Sigmoid colon (tissue), 7 donors: ENCODE results near the gene PLBD2. TPM values are rescaled to one million over a fixed set of nuclear protein-coding genes. Genes with fewer than 3 reads are reported as not detected.

Experiments used
- DNase-seq: peaks from one replicate; pipeline ENCODE4 v3.0.0-alpha.2; 2019
- H3K27ac ChIP-seq, 4 donors: fragments of 200-600 bp; sonication (generic); one replicate each; pipeline ENCODE4 v1.5.1; 2016 to 2019; ENCODE audit warnings: mild to moderate bottlenecking in 1 of 4
- H3K27me3 ChIP-seq, 3 donors: fragments of 200-600 bp; sonication (generic); one replicate each; pipeline ENCODE4 v1.5.1; 2019; ENCODE audit warnings: mild to moderate bottlenecking in 1 of 3
- H3K36me3 ChIP-seq, 4 donors: fragments of 200-600 bp; sonication (generic); one replicate each; pipeline ENCODE4 v1.5.1; 2016 to 2019
- H3K4me1 ChIP-seq, 4 donors: fragments of 200-600 bp; sonication (generic); one replicate each; pipeline ENCODE4 v1.5.1; 2017 to 2019
- H3K4me3 ChIP-seq, 4 donors: fragments of 200-600 bp; sonication (generic); one replicate each; pipeline ENCODE4 v1.5.1; 2017 to 2019; ENCODE audit warnings: mild to moderate bottlenecking in 2 of 4, moderate library complexity in 1 of 4
- H3K9me3 ChIP-seq, 4 donors: fragments of 200-600 bp in 3 of 4; sonication (generic) in 3 of 4; one replicate each; pipeline versions ENCODE4 v1.5.1 to v1.6.1; 2013 to 2019
- EP300 ChIP-seq, 4 donors: sonication (generic); formaldehyde crosslinking; IDR thresholded peaks; one replicate each; pipeline ENCODE4 v1.6.1; 2017; ENCODE audit warnings: antibody characterized with exemption in 4 of 4
- POLR2A ChIP-seq, 2 donors: fragments of 450-650 bp; IDR thresholded peaks; one replicate each; pipeline ENCODE4 v1.6.1; 2016; ENCODE audit warnings: antibody characterized with exemption in 2 of 2, mild to moderate bottlenecking in 2 of 2, moderate library complexity in 2 of 2
- POLR2AphosphoS5 ChIP-seq, 4 donors: sonication (generic); formaldehyde crosslinking; IDR thresholded peaks; one replicate each; pipeline ENCODE4 v1.6.1; 2017; ENCODE audit warnings: antibody characterized with exemption in 4 of 4
- WGBS, 2 donors: extraction: QIAGEN DNeasy Blood & Tissue Kit; methylation state at CpG; one replicate each; pipeline ENCODE4 v1.1.7; 2013; 5-methylcytosine and 5-hydroxymethylcytosine counted together
- intact Hi-C: fragments of 100-400 bp; cut with DNase I; formaldehyde crosslinking; loops from one replicate; pipeline ENCODE4 v1.15.1; 2023
- polyA plus RNA-seq, 3 donors: library from polyadenylated mRNA; stranded (reverse); fragments of 200-250 nt; gene quantifications; one replicate each; pipeline ENCODE4 v1.2.3, GENCODE V29; 2013
- total RNA-seq, 4 donors: library from RNA; depleted of rRNA; stranded (reverse); fragments of >200 nt; gene quantifications; one replicate each; pipeline ENCODE4 v1.1.0, GENCODE V29; 2016
- TF ChIP-seq, protein P1 (sequence below), 4 experiments: fragments of 450-650 bp in 3 of 4; fragments of 200-600 bp in 1 of 4; IDR thresholded peaks; one replicate each; pipeline ENCODE4 v1.5.1; 2016 to 2019; ENCODE audit warnings: antibody characterized with exemption in 4 of 4, mild to moderate bottlenecking in 3 of 4, moderate library complexity in 2 of 4
- donor health status: healthy with polysubstance abuse.
- donor health status: Bipolar disorder and iron deficiency.
- donor health status: healthy.

The PLBD2 gene
- total and polyA plus RNA-seq, 7 donors, result 3.0 to 39.1 (median 14.4) TPM

DNA sequence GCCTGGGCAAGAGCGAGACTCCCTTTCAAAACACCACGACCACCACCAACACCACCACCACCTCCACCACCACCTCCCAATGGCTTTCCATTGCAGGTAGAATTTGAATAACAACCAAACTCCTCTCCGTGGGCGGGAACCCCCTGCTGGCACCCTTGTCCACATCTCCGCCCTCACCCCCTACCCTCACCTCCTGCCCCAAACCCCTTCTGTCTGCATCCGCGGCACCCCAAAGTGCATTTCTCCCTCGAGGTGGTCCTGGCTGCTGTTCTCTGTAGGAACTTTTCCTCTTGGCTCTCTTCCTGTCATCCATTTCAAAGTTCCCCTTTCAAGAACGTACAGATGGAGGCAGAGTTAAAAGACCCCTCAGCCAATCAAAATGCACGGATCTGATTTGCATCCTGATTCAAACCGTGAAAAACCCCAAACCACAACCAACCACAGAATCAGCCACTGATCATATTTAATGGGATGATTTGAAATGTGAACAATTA lies 67.6 kb downstream of the PLBD2 start:
- TF ChIP-seq POLR2AphosphoS5 (IDR thresholded peaks at IDR 0.05), result no peak
- no peak for TF ChIP-seq EP300 (IDR thresholded peaks at IDR 0.05)

DNA sequence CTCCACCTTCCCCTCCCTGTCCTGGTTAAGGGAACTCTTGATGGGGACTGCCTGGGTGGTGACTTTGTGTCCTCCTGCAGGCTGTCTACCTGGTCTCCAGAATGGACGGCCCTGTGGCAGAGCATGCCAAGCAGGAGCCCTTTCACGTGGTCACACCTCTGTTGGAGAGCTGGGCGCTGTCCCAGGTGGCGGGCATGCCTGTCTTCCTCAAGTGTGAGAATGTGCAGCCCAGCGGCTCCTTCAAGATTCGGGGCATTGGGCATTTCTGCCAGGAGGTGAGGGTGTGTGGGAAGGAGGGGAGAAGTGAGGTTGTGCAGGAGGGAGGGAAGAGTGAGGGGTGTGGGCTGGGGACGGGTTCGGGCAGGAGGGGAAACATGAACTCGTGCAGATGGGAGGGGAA lies 69.5 kb downstream of the PLBD2 start:
- intact Hi-C loops, result loop anchor here (10.0 kb wide), 1 partner anchor 233 kb away; no protein-coding TSS in a partner anchor

More for the DNA sequence above, 67.6 kb downstream of the PLBD2 start:
- Histone ChIP-seq H3K4me3 (no peak overlapping the region), H3K36me3 (no peaks in the 10 kb centered on the region), H3K9me3 (peaks cover 0 to 4% (median 0%) of the 10 kb centered on the region in 4 donors), H3K27me3 (peaks cover 0 to 15% (median 0%) of the 10 kb centered on the region in 3 donors), H3K4me1 (peaks cover 0 to 15% (median 8%) of the 10 kb centered on the region in 4 donors), H3K27ac (no peak overlapping the region)
- WGBS, 2 donors, result 47 to 74% methylated on average over 11 of the region's 11 CpGs
- DNase-seq, result no peak
- intact Hi-C loops, result loop anchor here (10.0 kb wide), 1 partner anchor 231 kb away; no protein-coding TSS in a partner anchor

DNA sequence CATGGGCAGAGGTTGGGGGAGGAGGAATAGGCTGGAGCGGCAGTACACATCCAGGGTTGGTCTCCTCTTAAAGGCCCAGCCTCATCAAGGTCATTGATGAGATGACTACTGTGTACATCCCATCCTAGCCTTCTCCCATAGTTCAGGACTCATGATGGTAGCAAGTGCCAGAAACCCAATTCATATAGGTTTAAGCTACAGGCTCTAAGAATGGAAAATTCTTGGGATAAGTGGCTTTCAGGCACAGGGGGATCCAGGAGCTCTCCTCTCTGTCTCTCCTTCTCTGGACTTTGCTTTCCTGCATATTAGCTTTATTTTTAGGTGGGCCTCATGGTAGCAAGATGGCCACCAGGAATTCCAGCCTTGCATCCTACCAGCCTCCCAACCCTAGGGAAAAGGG lies 70.1 kb downstream of the PLBD2 start:
- H3K27me3 ChIP-seq, result peaks cover 0 to 15% (median 0%) of the 10 kb centered on the region in 3 donors
- no peak overlapping the region for H3K4me3 ChIP-seq
- peaks cover 0 to 4% (median 0%) of the 10 kb centered on the region in 4 donors for H3K9me3 ChIP-seq
- DNase-seq, result no peak
- WGBS, 2 donors, result 91 to 92% methylated on average over 1 of the region's 1 CpG
- intact Hi-C loops, result loop anchor here (10.0 kb wide), 1 partner anchor 234 kb away; no protein-coding TSS in a partner anchor
- H3K27ac ChIP-seq, result no peak overlapping the region
- H3K36me3 ChIP-seq, result no peaks in the 10 kb centered on the region
- TF ChIP-seq POLR2A (IDR thresholded peaks at IDR 0.05) (no peak), POLR2AphosphoS5 (IDR thresholded peaks at IDR 0.05) (no peak), EP300 (IDR thresholded peaks at IDR 0.05) (no peak)
- TF ChIP-seq, protein P1, sequence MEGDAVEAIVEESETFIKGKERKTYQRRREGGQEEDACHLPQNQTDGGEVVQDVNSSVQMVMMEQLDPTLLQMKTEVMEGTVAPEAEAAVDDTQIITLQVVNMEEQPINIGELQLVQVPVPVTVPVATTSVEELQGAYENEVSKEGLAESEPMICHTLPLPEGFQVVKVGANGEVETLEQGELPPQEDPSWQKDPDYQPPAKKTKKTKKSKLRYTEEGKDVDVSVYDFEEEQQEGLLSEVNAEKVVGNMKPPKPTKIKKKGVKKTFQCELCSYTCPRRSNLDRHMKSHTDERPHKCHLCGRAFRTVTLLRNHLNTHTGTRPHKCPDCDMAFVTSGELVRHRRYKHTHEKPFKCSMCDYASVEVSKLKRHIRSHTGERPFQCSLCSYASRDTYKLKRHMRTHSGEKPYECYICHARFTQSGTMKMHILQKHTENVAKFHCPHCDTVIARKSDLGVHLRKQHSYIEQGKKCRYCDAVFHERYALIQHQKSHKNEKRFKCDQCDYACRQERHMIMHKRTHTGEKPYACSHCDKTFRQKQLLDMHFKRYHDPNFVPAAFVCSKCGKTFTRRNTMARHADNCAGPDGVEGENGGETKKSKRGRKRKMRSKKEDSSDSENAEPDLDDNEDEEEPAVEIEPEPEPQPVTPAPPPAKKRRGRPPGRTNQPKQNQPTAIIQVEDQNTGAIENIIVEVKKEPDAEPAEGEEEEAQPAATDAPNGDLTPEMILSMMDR (IDR thresholded peaks at IDR 0.05), result no peak
- H3K4me1 ChIP-seq, result no peaks in the 10 kb centered on the region

More for the DNA sequence above, 69.5 kb downstream of the PLBD2 start:
- TF ChIP-seq, protein P1 (IDR thresholded peaks at IDR 0.05), result no peak
- TF ChIP-seq EP300 (IDR thresholded peaks at IDR 0.05), result no peak
- no peak for TF ChIP-seq POLR2AphosphoS5 (IDR thresholded peaks at IDR 0.05)
- no peak for TF ChIP-seq POLR2A (IDR thresholded peaks at IDR 0.05)
- H3K4me1 ChIP-seq, result peaks cover 0 to 5% (median under 1%) of the 10 kb centered on the region in 4 donors
- peaks cover 0 to 4% (median 0%) of the 10 kb centered on the region in 4 donors for H3K9me3 ChIP-seq
- WGBS, 2 donors, result 76 to 78% methylated on average over 9 of the region's 9 CpGs
- DNase-seq, result no peak
- H3K27ac ChIP-seq, result no peak overlapping the region
- H3K36me3 ChIP-seq, result no peaks in the 10 kb centered on the region
- H3K27me3 ChIP-seq, result peaks cover 0 to 15% (median 0%) of the 10 kb centered on the region in 3 donors
- H3K4me3 ChIP-seq, result no peak overlapping the region

DNA sequence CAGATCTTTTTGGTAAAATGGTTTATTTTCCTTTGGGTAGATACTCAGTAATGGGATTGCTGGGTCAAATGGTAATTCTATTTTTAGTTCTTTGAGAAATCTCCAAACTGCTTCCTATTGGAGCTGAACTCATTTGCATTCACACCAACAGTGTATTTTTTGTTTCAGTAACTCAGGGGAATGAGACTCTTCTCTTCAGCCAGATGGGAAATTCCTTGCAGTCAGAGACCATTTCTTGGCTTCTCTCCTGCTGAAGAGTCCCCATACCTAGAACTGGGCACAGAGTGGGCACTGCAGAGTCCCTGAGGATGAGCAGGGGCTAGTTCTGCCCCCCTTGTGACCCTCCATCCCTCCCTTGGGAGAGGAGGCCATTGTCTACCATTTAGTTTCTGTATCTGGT lies 74.6 kb downstream of the PLBD2 start:
- H3K36me3 ChIP-seq, result no peaks in the 10 kb centered on the region
- H3K4me1 ChIP-seq, result no peaks in the 10 kb centered on the region
- intact Hi-C loops, result no loop called here
- H3K27me3 ChIP-seq, result no peaks in the 10 kb centered on the region
- H3K27ac ChIP-seq, result no peak overlapping the region
- H3K9me3 ChIP-seq, result peaks cover 0 to 4% (median 0%) of the 10 kb centered on the region in 4 donors
- H3K4me3 ChIP-seq, result no peak overlapping the region
- DNase-seq, result no peak
- TF ChIP-seq POLR2AphosphoS5 (IDR thresholded peaks at IDR 0.05) (no peak), EP300 (IDR thresholded peaks at IDR 0.05) (no peak), POLR2A (IDR thresholded peaks at IDR 0.05) (no peak)
- TF ChIP-seq, protein P1 (IDR thresholded peaks at IDR 0.05), result no peak

DNA sequence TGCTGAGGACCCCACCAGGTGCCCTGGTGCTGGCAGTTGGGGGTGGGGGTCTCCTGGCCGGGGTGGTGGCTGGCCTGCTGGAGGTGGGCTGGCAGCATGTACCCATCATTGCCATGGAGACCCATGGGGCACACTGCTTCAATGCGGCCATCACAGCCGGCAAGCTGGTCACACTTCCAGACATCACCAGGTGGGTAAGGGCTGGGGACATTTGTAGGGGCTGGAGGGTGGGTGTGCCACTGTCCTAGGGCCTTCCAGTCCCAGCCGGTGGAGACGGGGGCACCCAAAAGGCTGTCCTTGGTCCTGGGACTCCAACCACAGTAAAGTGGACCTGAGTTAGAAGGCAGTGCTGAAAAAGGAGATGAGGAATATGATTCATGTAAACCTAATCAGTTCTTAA lies 77.0 kb downstream of the PLBD2 start:
- H3K4me3 ChIP-seq, result no peak overlapping the region
- no peaks in the 10 kb centered on the region for H3K4me1 ChIP-seq
- DNase-seq, result no peak
- no peaks in the 10 kb centered on the region for H3K36me3 ChIP-seq
- no peak overlapping the region for H3K27ac ChIP-seq
- no peaks in the 10 kb centered on the region for H3K9me3 ChIP-seq
- intact Hi-C loops, result no loop called here
- H3K27me3 ChIP-seq, result peaks cover 0 to 9% (median 0%) of the 10 kb centered on the region in 3 donors
- WGBS, 2 donors, result 90 to 92% methylated on average over 5 of the region's 5 CpGs
- TF ChIP-seq POLR2A (IDR thresholded peaks at IDR 0.05), result no peak
- TF ChIP-seq POLR2AphosphoS5 (IDR thresholded peaks at IDR 0.05), result no peak
- TF ChIP-seq, protein P1 (IDR thresholded peaks at IDR 0.05), result no peak
- TF ChIP-seq EP300 (IDR thresholded peaks at IDR 0.05), result no peak
